Loucy (cell line): ENCODE data around the gene PIH1D2.

ENCODE experiments used
- CTCF ChIP-seq: fragments of 200-600 bp; sonication (generic); conservative IDR thresholded peaks from 2 replicates; pipeline ENCODE4 v1.5.1; 2014; ENCODE audit warnings: mild to moderate bottlenecking, antibody characterized with exemption, low read length
- EZH2phosphoT487 ChIP-seq: fragments of 200-600 bp; IDR thresholded peaks from 2 replicates; pipeline ENCODE4 v1.6.1; 2018; ENCODE audit warnings: antibody characterized with exemption, mild to moderate bottlenecking, moderate library complexity, borderline replicate concordance

DNA sequence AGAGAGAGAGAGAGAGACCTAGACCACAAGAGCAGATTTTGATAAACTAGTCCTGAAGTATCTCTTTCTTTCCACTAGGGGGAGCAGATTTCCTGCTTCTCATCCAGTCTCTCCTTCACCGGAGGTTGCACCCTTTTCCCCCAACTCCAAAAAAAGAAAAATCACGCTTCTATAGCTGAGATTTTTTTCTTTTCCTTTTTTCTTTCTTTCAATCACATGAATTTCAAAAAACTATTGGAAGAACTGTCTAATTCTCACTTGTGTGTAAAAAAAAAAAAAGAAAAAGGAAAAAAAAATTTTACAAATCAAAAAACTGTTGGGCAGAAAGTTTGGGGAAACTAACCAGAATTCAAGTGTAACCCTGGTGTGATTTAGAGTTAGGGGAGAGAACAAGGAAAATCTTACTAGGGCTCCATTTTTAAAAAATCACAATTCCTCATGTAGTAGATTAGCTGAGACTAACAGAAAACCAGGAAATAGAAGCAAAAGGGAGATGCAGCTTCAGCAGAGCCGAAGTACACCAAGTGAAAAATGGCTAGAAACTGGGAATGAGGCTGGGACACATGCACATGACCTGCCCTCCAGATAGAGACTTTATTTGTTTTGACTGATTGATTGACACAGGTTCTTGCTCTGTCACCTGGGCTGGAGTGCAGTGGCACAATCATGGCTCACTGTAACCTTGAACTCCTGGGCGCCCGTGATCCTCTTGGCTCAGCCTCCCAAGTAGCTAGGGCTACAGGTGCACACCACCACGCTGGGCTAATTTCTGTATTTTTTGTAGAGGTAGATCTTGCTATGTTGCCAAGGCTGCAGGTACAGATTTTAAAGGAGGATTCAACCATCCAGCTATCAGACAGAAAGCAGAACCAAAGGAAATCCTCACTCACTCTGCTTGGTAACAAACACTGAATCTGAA, 40.0 kb upstream of the PIH1D2 start:
- TF ChIP-seq CTCF = peak; percentile 63
- TF ChIP-seq EZH2phosphoT487 = no peak
